Naive thymus-derived CD8-positive, alpha-beta T cell (primary cell): ENCODE measurements around the gene CLEC4C. TPM values are rescaled to one million over a fixed set of nuclear protein-coding genes. Genes with fewer than 3 reads are reported as not detected.

ENCODE experiments used
- ATAC-seq, 2 donors: fragments of 150-1000 bp; cut with Tn5 transposase in 1 of 2; sonication (Bioruptor Pico), chemical (Tn5 transposase) in 1 of 2; 1 replicate in 1 of 2; 2 replicates in 1 of 2; pipeline ENCODE4 v1.10.0; 2021; ENCODE audit warnings: mild to moderate bottlenecking in 2 of 2, moderate library complexity in 2 of 2
- POLR2A ChIA-PET: fragments of 350-600 bp; sonication (Branson Sonifier 250); formaldehyde crosslinking; loops from one replicate; lab custom pipeline; 2021; ENCODE audit warnings: antibody characterized with exemption; lab: Charles Lee
- DNase-seq, 10 donors: peaks; one replicate each; pipeline versions ENCODE4 v3.0.0 to v3.0.0-alpha.2; 2020 to 2022
- H3K27ac Mint-ChIP-seq, 10 donors: one replicate each; pipeline ENCODE4 v1.8.0; 2020 to 2022; ENCODE audit warnings: mild to moderate bottlenecking in 10 of 10, mixed read lengths in 10 of 10, moderate library complexity in 4 of 10, inconsistent platforms in 1 of 10
- H3K27me3 Mint-ChIP-seq, 5 donors: one replicate each; pipeline ENCODE4 v1.8.0; 2021 to 2022; ENCODE audit warnings: mixed read lengths in 5 of 5
- H3K36me3 Mint-ChIP-seq, 3 donors: one replicate each; pipeline ENCODE4 v1.8.0; 2020 to 2022; ENCODE audit warnings: mixed read lengths in 3 of 3, mild to moderate bottlenecking in 2 of 3, inconsistent platforms in 1 of 3
- H3K4me1 Mint-ChIP-seq, 4 donors: one replicate each; pipeline ENCODE4 v1.8.0; 2021 to 2022; ENCODE audit warnings: mixed read lengths in 4 of 4
- H3K4me3 Mint-ChIP-seq, 10 donors: one replicate each; pipeline ENCODE4 v1.8.0; 2020 to 2022; ENCODE audit warnings: mild to moderate bottlenecking in 10 of 10, mixed read lengths in 10 of 10, moderate library complexity in 6 of 10, inconsistent platforms in 1 of 10
- H3K9me3 Mint-ChIP-seq, 9 donors: one replicate each; pipeline ENCODE4 v1.8.0; 2020 to 2022; ENCODE audit warnings: mixed read lengths in 9 of 9, mild to moderate bottlenecking in 3 of 9, inconsistent platforms in 1 of 9, moderate library complexity in 1 of 9
- polyA plus RNA-seq, 3 donors: library from polyadenylated mRNA; unstranded; fragments of 300-500 nt; fragmentation: Illumina TruSeq; gene quantifications; one replicate each; pipeline ENCODE4 v1.2.3, GENCODE V29; 2021
- total RNA-seq, 8 experiments: library from RNA in 2 of 8; stranded (reverse) in 2 of 8; gene quantifications; one replicate each; pipeline ENCODE4 v1.2.3 and lab custom pipeline; 2021 to 2026

The CLEC4C gene
- total and polyA plus RNA-seq, 5 experiments from 2014 or later = not detected

- H3K27ac Mint-ChIP-seq = no peak overlapping the region
- H3K27me3 Mint-ChIP-seq = peaks cover 0 to 6% (median 0%) of the 10 kb centered on the region in 5 donors
- H3K9me3 Mint-ChIP-seq = no peaks in the 10 kb centered on the region
- H3K4me3 Mint-ChIP-seq = no peak overlapping the region
- H3K36me3 Mint-ChIP-seq = no peaks in the 10 kb centered on the region
- ATAC-seq = no peak
- DNase-seq = no peak
- POLR2A ChIA-PET = no interaction called here
- H3K4me1 Mint-ChIP-seq = no peaks in the 10 kb centered on the region
Observed at GRCh38 chr12:7712841-7713442, 34.2 kb downstream of the CLEC4C start.

GRCh38 chr12:7711133-7711532 is 36.0 kb downstream of the CLEC4C start, which contains the start of gene DPPA3:
Gene DPPA3 (plus strand): TSS chr12:7711433. CDS start chr12:7711571, 138 bp downstream.
- no peak within 1 kb of the TSS for H3K4me3 Mint-ChIP-seq

GRCh38 chr12:7709969-7710675 is 37.1 kb downstream of the CLEC4C start:
- H3K27ac Mint-ChIP-seq = no peak overlapping the region
- H3K36me3 Mint-ChIP-seq = no peaks in the 10 kb centered on the region
- ATAC-seq = no peak
- H3K4me1 Mint-ChIP-seq = no peaks in the 10 kb centered on the region
- POLR2A ChIA-PET = no interaction called here
- DNase-seq = no peak
- H3K9me3 Mint-ChIP-seq = no peaks in the 10 kb centered on the region
- peaks cover 0 to 6% (median 0%) of the 10 kb centered on the region in 5 donors for H3K27me3 Mint-ChIP-seq
- no peak overlapping the region for H3K4me3 Mint-ChIP-seq

More at GRCh38 chr12:7711133-7711532, 36.0 kb downstream of the CLEC4C start, which contains the start of gene DPPA3:
- H3K27ac Mint-ChIP-seq = no peak within 1 kb of the TSS
- POLR2A ChIA-PET = no interaction called here
- DNase-seq (no peak), ATAC-seq (no peak)
- no peaks in the 10 kb centered on the region for H3K9me3 Mint-ChIP-seq
- H3K27me3 Mint-ChIP-seq = peaks cover 0 to 6% (median 0%) of the 10 kb centered on the region in 5 donors
- no peaks in the 10 kb centered on the region for H3K36me3 Mint-ChIP-seq
- H3K4me1 Mint-ChIP-seq = no peaks in the 10 kb centered on the region

- POLR2A ChIA-PET = no interaction called here
- no peaks in the 10 kb centered on the region for H3K27me3 Mint-ChIP-seq
- no peaks in the 10 kb centered on the region for H3K4me1 Mint-ChIP-seq
- no peaks in the 10 kb centered on the region for H3K9me3 Mint-ChIP-seq
- ATAC-seq = no peak
- no peak for DNase-seq
- no peak overlapping the region for H3K27ac Mint-ChIP-seq
- no peaks in the 10 kb centered on the region for H3K36me3 Mint-ChIP-seq
- no peak overlapping the region for H3K4me3 Mint-ChIP-seq
Observed at GRCh38 chr12:7705846-7706245, 41.3 kb downstream of the CLEC4C start.

GRCh38 chr12:7695566-7696197 is 51.5 kb downstream of the CLEC4C start, which contains the start of gene GDF3:
Gene GDF3 (minus strand): TSS chr12:7695775. CDS start chr12:7695728, 47 bp downstream.
- POLR2A ChIA-PET = no interaction called here
- ATAC-seq (no peak), DNase-seq (peak in 2 of 10 donors; percentile 3 to 4)
- H3K9me3 Mint-ChIP-seq = no peaks in the 10 kb centered on the region
- H3K27me3 Mint-ChIP-seq = peaks cover 3 to 21% (median 8%) of the 10 kb centered on the region in 5 donors
- H3K4me3 Mint-ChIP-seq = peak within 1 kb of the TSS in 4 of 10 donors; percentile 12 to 43 (median 38)
- peak within 1 kb of the TSS in 1 of 10 donors; percentile 20 for H3K27ac Mint-ChIP-seq
- no peaks in the 10 kb centered on the region for H3K36me3 Mint-ChIP-seq
- peaks cover 5 to 14% (median 11%) of the 10 kb centered on the region in 4 donors for H3K4me1 Mint-ChIP-seq

- Mint-ChIP-seq H3K27me3 (peaks cover 3 to 21% (median 8%) of the 10 kb centered on the region in 5 donors), H3K9me3 (no peaks in the 10 kb centered on the region), H3K36me3 (no peaks in the 10 kb centered on the region), H3K4me3 (peak overlapping the region in 3 of 10 donors; percentile 12 to 43 (median 40)), H3K4me1 (peaks cover 5 to 14% (median 11%) of the 10 kb centered on the region in 4 donors), H3K27ac (no peak overlapping the region)
- DNase-seq (no peak), ATAC-seq (no peak)
- POLR2A ChIA-PET = no interaction called here
Observed at GRCh38 chr12:7695237-7695560, 52.0 kb downstream of the CLEC4C start.

- Mint-ChIP-seq H3K36me3 (no peaks in the 10 kb centered on the region), H3K27me3 (peaks cover 3 to 21% (median 8%) of the 10 kb centered on the region in 5 donors), H3K4me1 (peaks cover 5 to 14% (median 11%) of the 10 kb centered on the region in 4 donors), H3K27ac (no peak overlapping the region), H3K9me3 (no peaks in the 10 kb centered on the region), H3K4me3 (peak overlapping the region in 1 of 10 donors; percentile 35)
- ATAC-seq = no peak
- POLR2A ChIA-PET = no interaction called here
- DNase-seq = no peak
Observed at GRCh38 chr12:7694556-7695236, 52.5 kb downstream of the CLEC4C start.

- no peak overlapping the region for H3K4me3 Mint-ChIP-seq
- peaks cover 5 to 14% (median 11%) of the 10 kb centered on the region in 4 donors for H3K4me1 Mint-ChIP-seq
- peaks cover 3 to 21% (median 8%) of the 10 kb centered on the region in 5 donors for H3K27me3 Mint-ChIP-seq
- H3K27ac Mint-ChIP-seq = no peak overlapping the region
- ATAC-seq (no peak), DNase-seq (no peak)
- no peaks in the 10 kb centered on the region for H3K36me3 Mint-ChIP-seq
- POLR2A ChIA-PET = no interaction called here
- H3K9me3 Mint-ChIP-seq = no peaks in the 10 kb centered on the region
Observed at GRCh38 chr12:7693793-7694192, 53.4 kb downstream of the CLEC4C start.

- Mint-ChIP-seq H3K4me1 (peaks cover 0 to 5% (median 3%) of the 10 kb centered on the region in 4 donors), H3K27me3 (no peaks in the 10 kb centered on the region), H3K4me3 (no peak overlapping the region), H3K27ac (peak overlapping the region in 1 of 10 donors; percentile 24), H3K9me3 (no peaks in the 10 kb centered on the region), H3K36me3 (no peaks in the 10 kb centered on the region)
- POLR2A ChIA-PET = no interaction called here
- DNase-seq = no peak
- no peak for ATAC-seq
Observed at GRCh38 chr12:7681535-7681934, 65.6 kb downstream of the CLEC4C start.

Other genes with a start within 250 kb of the CLEC4C start
- 1 to 10 TPM; 3.9 to 4.2 TPM for gene CD163, start 243.6 kb downstream of the CLEC4C start, total RNA-seq
- under 1 TPM in 2 of 3 donors, not detected in 1; 0.06 to 0.32 TPM for gene CD163, start 243.6 kb downstream of the CLEC4C start, polyA plus RNA-seq
- not detected for gene APOBEC1, start 81.5 kb downstream of the CLEC4C start, total RNA-seq
- gene APOBEC1, start 81.5 kb downstream of the CLEC4C start, polyA plus RNA-seq = not detected
- gene GDF3, start 51.6 kb downstream of the CLEC4C start, total RNA-seq = not detected
- not detected for gene GDF3, start 51.6 kb downstream of the CLEC4C start, polyA plus RNA-seq
- gene DPPA3, start 35.9 kb downstream of the CLEC4C start, total RNA-seq = not detected
- gene DPPA3, start 35.9 kb downstream of the CLEC4C start, polyA plus RNA-seq = not detected
- gene NANOGNB, start 17.8 kb upstream of the CLEC4C start, total RNA-seq = not detected
- gene NANOGNB, start 17.8 kb upstream of the CLEC4C start, polyA plus RNA-seq = not detected
- gene NANOG, start 42.0 kb upstream of the CLEC4C start, total RNA-seq = not detected
- under 1 TPM in 1 of 3 donors, not detected in 2; 0.02 TPM for gene NANOG, start 42.0 kb upstream of the CLEC4C start, polyA plus RNA-seq
- not detected for gene SLC2A14, start 125.5 kb upstream of the CLEC4C start, total RNA-seq
- gene SLC2A14, start 125.5 kb upstream of the CLEC4C start, polyA plus RNA-seq = under 1 TPM in 1 of 3 donors, not detected in 2; 0.67 TPM
- gene SLC2A3, start 188.8 kb upstream of the CLEC4C start, total RNA-seq = 100 to 1,000 TPM; 108 to 115 TPM
- 10 to 100 TPM; 47.6 to 88.0 (median 71.8) TPM for gene SLC2A3, start 188.8 kb upstream of the CLEC4C start, polyA plus RNA-seq